CD4-positive, alpha-beta T cell treated with Interleukin-21 for 1 hour (primary cell): ENCODE data around the gene AADAT.
"Not testable (repeated sequence)": the region's sequence is repeated elsewhere in the genome, so short reads cannot be mapped to it uniquely, and the experiment has no call there.

ENCODE experiments used
- DNase-seq: peaks from one replicate; pipeline ENCODE4 v3.0.0-alpha.2; 2020

AADAT gene

GRCh38 chr4:170089668-170090351, at the start of gene AADAT:
AADAT (minus strand) TSS chr4:170089956; CDS start chr4:170089690, 266 bp downstream.
- DNase-seq = no peak

GRCh38 chr4:170138580-170139194, 48.9 kb upstream of the AADAT start:
- DNase-seq = peak; percentile 53

- DNase-seq = no peak
Measured at GRCh38 chr4:170137927-170138326, 48.2 kb upstream of the AADAT start.

GRCh38 chr4:170137466-170137865, 47.7 kb upstream of the AADAT start:
- no peak for DNase-seq

- DNase-seq = no peak
Measured at GRCh38 chr4:170134821-170135220, 45.1 kb upstream of the AADAT start.

GRCh38 chr4:170128219-170128804, 38.6 kb upstream of the AADAT start:
- DNase-seq = no peak

- DNase-seq = no peak
Measured at GRCh38 chr4:170127758-170128157, 38.0 kb upstream of the AADAT start.

- DNase-seq = no peak
Measured at GRCh38 chr4:170124406-170124805, 34.6 kb upstream of the AADAT start.

- no peak for DNase-seq
Measured at GRCh38 chr4:170122252-170122651, 32.5 kb upstream of the AADAT start.

- DNase-seq = no peak
Measured at GRCh38 chr4:170114636-170115035, 24.9 kb upstream of the AADAT start.

GRCh38 chr4:170114183-170114582, 24.4 kb upstream of the AADAT start:
- not testable (repeated sequence) for DNase-seq

GRCh38 chr4:170111546-170111945, 21.8 kb upstream of the AADAT start:
- no peak for DNase-seq

GRCh38 chr4:170111085-170111484, 21.3 kb upstream of the AADAT start:
- DNase-seq = no peak

GRCh38 chr4:170110285-170110672, 20.5 kb upstream of the AADAT start:
- DNase-seq = no peak

- no peak for DNase-seq
Measured at GRCh38 chr4:170109586-170110284, 20.0 kb upstream of the AADAT start.

GRCh38 chr4:170106900-170107299, 17.1 kb upstream of the AADAT start:
- no peak for DNase-seq

- DNase-seq = no peak
Measured at GRCh38 chr4:170102426-170102825, 12.7 kb upstream of the AADAT start.

- DNase-seq = not testable (repeated sequence)
Measured at GRCh38 chr4:170098171-170098570, 8.4 kb upstream of the AADAT start.

GRCh38 chr4:170097681-170098080, 7.9 kb upstream of the AADAT start:
- DNase-seq = no peak

- no peak for DNase-seq
Measured at GRCh38 chr4:170093973-170094535, 4.3 kb upstream of the AADAT start.

- DNase-seq = no peak
Measured at GRCh38 chr4:170091069-170091696, 1.4 kb upstream of the AADAT start.

- DNase-seq = no peak
Measured at GRCh38 chr4:170090352-170091052, 746 bp upstream of the AADAT start.
